NCI-H2029 (cell line): ENCODE results near the gene PP2D1.
"Not testable (repeated sequence)": the region's sequence is repeated elsewhere in the genome, so short reads cannot be mapped to it uniquely, and the experiment has no call there.

Experiments
- DNase-seq: peaks from one replicate; lab custom pipeline; 2025; lab: John Stamatoyannopoulos, UW

Gene PP2D1, protein sequence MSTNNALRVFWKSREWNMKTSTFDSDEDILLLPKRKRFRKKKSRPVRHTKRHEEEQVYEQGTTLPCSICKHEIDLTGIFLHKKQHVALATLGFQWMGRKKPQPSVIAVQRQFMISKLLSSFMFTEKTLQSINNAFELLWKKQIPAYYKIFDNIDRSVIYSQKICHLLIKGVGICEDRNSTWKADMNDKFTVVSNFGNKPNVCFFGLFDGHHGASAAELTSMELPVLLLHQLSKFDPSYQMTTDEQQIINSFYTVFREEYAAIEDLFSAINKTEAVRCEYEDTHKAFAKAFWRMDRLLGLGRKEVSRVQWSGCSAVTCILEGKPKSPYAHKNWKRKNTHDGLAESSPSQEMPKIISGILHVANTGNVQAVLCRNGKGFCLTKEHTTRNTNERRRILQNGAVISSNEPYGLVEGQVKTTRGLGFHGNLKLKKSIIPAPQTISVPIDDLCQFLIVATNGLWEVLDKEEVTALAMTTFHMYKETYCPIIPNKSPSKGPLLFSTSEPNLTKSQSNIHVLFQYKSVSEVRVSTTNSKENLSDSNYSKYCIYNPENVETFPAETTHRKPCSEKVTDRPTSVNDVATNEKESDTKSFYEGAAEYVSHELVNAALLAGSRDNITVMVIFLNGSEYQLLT

DNA sequence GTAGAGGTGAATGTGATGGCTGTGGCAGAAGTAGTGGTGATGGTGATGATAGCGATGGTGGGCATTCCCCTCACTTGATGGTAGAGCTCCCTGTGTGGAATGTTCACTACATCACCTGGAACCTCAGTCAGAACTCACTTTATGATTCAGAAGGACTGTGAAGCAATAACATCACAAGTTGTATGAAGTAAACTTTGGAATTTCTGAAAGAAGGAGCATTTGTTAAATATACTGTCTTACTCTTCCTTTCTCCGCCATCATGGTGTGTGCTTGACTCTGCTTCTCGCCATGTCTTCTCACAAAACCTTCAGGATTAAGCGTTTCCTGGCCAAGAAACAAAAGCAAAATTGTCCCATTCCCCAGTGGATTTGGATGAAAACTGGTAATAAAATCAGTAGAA, at the start of gene PP2D1:
PP2D1 (minus strand) TSS at position 101 of the 400 bp plus-strand sequence. CDS start 192 bp downstream, outside the sequence.
- DNase-seq: no peak

- no peak for DNase-seq
These were observed 49.1 kb upstream of the PP2D1 start for GRCh38 chr3:20060974-20061685.

- no peak for DNase-seq
These were observed 47.9 kb upstream of the PP2D1 start for GRCh38 chr3:20059929-20060328.

DNA sequence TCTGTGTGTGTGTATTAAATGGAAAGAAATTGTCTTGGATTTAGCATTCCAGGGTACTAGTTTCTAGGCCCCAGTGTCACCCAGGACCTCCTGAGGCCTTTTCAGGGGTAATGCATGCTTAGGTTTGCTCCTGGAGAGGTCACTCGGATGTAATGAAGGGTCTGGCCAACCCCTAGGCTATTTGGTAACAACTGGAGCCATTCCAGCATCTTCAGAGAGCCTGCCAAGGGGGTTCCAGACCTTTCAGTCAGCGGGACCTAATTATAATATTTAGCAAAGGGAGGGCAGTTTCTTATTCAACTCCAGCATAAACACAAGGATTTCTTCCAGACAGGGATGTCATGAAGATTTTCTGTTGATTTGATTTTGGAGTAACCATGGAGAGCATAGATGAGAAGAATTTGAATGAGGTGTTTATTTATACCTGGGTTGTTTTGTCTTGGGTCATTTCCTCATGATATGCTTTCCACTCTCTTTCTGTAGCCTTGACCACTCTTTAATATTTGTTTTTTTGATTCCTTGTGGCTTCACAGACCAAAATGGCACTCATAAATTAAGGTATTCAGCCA, 45.6 kb upstream of the PP2D1 start:
- DNase-seq: no peak

GRCh38 chr3:20056725-20057611, 44.9 kb upstream of the PP2D1 start:
- DNase-seq: no peak

DNA sequence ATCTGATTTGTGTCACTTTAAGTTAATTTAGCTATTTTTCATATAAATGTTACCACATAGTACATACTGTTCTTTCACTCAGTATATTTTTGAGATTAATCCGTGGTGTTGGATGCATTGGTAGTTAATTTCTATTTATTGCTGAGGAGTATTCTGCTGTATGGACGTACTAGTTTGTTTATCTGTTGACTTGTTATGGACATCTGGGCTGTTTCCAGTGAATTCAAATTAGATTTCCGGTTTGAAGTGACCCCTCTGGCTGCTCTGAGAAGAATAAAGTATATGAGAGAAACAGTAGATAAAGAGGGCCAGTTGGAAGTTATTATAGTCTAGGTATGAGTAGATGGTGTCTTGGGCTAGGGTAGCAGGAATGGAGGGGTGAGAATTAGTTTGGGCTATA, 43.8 kb upstream of the PP2D1 start:
- no peak for DNase-seq

DNA sequence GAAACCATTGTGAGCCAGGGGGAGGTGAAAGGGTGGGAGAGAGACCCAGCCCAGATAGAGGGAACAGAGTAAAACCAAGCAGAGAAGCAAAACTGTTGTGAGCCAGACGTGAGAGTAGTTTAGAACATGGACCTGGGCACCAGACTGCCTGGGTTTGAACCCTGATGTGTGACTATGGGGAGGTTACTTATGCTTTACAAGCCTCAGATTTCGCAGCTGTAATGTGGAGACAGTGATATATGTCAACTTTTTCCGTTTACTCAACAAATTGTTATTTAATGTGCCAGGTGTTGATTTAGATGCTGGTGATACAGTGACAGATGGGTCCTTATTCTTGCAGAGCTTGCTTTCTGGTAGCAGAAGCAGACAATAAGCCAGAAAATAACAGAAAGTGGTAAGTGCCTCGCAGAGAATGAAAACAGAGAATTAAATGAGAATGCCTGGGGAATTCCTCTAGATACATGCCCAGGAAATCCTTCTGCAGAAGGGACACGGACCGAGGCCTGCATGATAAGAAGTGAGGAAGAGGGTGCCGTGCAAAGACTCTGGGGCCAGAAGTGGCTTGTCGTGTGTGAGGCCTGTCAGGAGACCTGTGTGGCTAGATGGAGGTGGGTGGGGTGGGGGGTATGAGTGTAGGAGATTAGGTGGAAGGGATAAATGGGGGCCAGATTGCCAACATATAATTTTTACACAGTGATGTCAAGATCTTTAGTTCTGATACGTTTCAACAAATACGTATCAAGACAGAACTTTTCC, 43.1 kb upstream of the PP2D1 start:
- DNase-seq: no peak

DNA sequence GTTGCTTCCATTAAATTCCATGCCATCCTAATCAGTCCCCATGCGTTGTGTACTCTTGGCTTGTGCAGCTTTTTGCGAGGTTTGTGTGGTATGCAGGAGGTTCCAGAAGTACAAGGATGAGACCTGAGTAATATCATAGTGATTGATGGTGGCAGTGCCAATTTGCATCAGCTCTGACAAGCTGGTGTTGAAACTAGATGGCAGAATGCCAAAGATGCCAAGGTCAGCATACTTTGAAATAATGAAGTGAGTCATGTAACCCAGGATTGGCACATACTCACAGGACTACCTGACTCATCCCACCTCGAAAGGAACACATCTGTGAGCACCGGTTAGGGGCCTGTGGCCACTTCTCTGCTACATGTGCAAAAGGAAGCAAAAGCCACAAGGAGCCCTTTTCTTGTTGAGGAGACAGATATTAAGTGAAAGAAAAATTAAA, 42.5 kb upstream of the PP2D1 start:
- peak; percentile 78 for DNase-seq

DNA sequence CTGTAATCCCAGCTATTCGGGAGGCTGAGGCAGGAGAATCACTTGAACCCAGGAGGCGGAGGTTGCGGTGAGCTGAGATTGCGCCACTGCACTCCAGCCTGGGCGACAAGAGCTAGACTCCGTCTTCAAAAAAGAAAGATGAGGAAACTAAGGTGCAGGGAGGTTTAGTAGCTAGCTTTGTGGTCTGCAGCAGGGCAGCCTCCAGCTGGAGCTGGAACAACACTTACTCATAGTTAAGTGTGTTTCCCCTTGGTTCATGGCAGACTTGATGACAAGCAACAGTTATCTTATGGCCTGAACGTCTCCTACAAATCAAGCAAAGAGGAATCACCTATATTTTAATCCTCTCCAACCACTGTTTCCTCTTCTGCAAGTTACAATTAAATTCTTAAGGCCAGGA, 40.8 kb upstream of the PP2D1 start:
- DNase-seq: no peak

DNA sequence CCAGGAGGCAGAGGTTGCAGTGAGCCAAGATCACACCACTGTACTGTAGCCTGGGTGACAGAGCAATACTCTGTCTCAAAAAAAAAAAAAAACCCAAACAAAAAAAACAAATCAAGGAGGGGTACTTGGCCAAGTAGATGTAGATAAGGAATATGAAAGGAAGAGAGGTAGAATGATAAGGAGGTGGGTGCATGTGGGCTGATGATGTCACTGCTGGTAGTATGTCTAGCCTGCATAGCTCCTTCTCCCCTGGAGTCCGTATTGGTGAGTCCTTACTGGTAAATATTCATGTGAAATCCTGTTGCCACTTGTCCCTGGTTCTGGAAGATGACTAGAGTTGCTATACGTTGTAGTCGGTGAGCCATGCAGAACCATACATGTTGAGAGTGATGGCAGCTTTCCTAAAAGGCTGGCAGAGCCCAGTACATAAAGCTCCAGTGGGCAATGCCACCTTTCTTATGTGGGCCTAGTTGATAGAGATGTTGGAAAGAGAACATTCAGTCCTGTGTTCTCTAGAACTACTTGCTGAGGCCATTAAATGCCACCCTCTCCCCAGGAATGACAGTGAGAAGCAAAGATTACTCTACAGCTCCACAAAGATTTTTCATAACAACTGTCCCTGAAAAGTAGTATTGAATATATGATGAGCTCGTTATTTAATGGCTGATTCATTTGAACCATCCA, 39.2 kb upstream of the PP2D1 start:
- DNase-seq: no peak

GRCh38 chr3:20047976-20048883, 36.2 kb upstream of the PP2D1 start:
- no peak for DNase-seq

DNA sequence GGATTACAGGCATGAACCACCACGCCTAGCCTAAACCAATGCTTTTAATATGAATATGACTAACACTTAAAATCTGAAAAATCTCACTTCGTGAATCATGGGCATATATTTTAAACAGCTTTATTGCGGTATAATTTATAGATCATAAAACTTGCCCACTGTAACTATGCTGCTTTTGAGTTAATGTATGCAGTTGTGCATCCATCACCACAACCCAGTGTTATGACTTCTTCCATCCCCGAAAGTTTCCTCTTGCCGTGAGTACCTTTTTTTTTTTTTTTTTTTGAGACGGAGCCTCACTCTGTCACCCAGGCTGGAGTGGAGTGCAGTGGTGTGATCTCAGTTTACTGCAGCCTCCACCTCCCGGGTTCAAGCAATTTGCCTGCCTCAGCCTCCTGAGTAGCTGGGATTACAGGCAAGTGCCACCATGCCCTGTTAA, 35.3 kb upstream of the PP2D1 start:
- DNase-seq: no peak

DNA sequence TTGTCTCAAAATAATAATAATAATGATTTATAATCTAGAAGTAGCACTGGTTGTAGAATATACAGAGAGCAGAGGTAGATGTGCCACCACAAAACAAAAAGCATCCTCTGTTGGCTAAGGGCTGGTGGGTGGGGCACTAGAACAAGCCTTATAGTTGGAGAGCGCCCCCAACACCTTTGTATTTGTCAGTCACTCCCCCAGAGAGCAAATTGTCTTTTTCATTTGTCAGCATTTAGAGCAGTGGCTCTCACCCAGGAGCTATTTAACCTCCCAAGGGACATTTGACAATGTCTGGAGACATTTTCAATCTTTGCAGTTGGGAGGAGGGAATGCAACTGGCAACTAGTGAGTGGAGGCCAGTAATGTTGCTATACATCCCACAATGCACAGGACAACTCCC, 34.5 kb upstream of the PP2D1 start:
- DNase-seq: no peak

DNA sequence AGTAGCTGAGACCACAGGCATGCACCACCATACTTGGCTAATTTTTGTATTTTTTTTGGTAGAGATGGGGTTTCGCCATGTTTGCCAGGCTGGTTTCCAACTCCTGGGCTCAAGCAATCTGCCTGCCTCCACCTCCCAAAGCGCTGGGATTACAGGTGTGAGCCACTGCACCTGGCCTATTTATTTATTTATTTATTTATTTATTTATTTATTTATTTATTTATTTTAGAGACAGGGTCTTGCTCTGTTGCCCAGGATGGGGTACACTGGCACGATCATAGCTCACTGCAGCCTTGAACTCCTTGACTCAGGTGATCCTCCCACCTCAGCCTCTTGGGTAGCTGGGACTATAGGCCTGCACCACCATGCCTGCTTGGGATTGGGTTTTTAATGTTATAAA, 33.1 kb upstream of the PP2D1 start:
- not testable (repeated sequence) for DNase-seq

- no peak for DNase-seq
These were observed 31.8 kb upstream of the PP2D1 start for GRCh38 chr3:20043825-20044224.

- DNase-seq: peak; percentile 58
These were observed 31.3 kb upstream of the PP2D1 start for GRCh38 chr3:20043396-20043795.

GRCh38 chr3:20042331-20042730, 30.3 kb upstream of the PP2D1 start:
- no peak for DNase-seq

DNA sequence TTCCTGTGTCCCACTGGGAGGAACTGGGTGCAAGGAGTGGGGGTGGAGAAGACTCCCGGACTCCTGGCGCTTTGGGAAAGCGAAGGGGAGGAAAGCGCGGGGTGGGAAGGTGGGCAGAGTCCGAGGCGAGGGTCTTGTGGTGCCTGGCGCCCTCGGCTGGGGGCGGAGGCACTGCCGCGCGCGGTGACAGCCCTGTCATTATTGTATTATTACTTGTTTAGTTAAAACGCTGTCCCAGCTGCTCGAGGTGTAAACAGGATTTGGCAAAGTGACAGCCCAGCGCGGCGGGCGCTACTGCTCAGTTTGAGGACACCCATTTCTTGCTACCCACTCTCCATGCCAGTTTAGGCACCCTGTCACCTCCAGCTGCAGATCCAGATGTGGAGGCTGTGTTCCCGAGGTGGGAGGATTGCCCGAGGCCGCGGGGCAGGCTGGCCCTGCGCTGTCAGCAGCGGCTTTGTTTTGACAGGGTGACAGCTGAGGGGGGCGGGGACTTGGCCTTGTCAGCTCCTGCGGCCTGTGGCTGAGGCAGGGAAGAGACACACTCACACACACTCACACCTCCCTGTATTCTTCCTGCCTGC, 29.2 kb upstream of the PP2D1 start:
- DNase-seq: peak; percentile 88
